SK-N-SH treated with all-trans-retinoic acid at 6 μM for 48 hours (cell line): ENCODE data around the gene ECE1.
A peak's percentile ranks its signal among the peaks of the same experiment; 100 is the strongest.
"Not testable (repeated sequence)": the region's sequence is repeated elsewhere in the genome, so short reads cannot be mapped to it uniquely, and the experiment has no call there.

Experiments used
- ATAC-seq: fragments of 200-7000 bp; cut with Tn5 transposase; 3 replicates; pipeline ENCODE4 v1.9.1; 2020; ENCODE audit warnings: mild to moderate bottlenecking, moderate library complexity
- BACH2 ChIP-seq: fragments of 250-450 bp; sonication (Bioruptor Pico); IDR thresholded peaks from 2 replicates; pipeline ENCODE4 v1.9.0; 2021; ENCODE audit warnings: mild to moderate bottlenecking, borderline replicate concordance
- ESRRG ChIP-seq: fragments of 250-450 bp; sonication (Bioruptor Pico); IDR thresholded peaks from 2 replicates; pipeline ENCODE4 v1.6.1; 2021; ENCODE audit warnings: mild to moderate bottlenecking
- GLIS3 ChIP-seq: fragments of 250-450 bp; sonication (Bioruptor Pico); IDR thresholded peaks from 2 replicates; pipeline ENCODE4 v1.5.0; 2020; ENCODE audit warnings: mild to moderate bottlenecking, moderate library complexity
- ISL1 ChIP-seq: fragments of 250-450 bp; sonication (Bioruptor Pico); IDR thresholded peaks from 2 replicates; pipeline ENCODE4 v2.1.2; 2022; ENCODE audit warnings: mild to moderate bottlenecking, moderate library complexity
- PATZ1 ChIP-seq: fragments of 250-450 bp; sonication (Bioruptor Pico); IDR thresholded peaks from 2 replicates; pipeline ENCODE4 v1.8.0; 2020; ENCODE audit warnings: mild to moderate bottlenecking, moderate library complexity, borderline replicate concordance
- POU6F1 ChIP-seq: fragments of 250-450 bp; sonication (Bioruptor Pico); IDR thresholded peaks from 2 replicates; pipeline ENCODE4 v1.8.0; 2021; ENCODE audit warnings: low read depth, mild to moderate bottlenecking, moderate library complexity, borderline replicate concordance
- RARB ChIP-seq: fragments of 250-450 bp; sonication (Bioruptor Pico); IDR thresholded peaks from 2 replicates; pipeline ENCODE4 v1.8.0; 2021; ENCODE audit warnings: mild to moderate bottlenecking, moderate library complexity
- SNAI2 ChIP-seq: fragments of 250-450 bp; sonication (Bioruptor Pico); IDR thresholded peaks from 2 replicates; pipeline ENCODE4 v1.5.0; 2020; ENCODE audit warnings: mild to moderate bottlenecking, moderate library complexity
- TCF4 ChIP-seq: fragments of 250-450 bp; sonication (Bioruptor Pico); IDR thresholded peaks from 2 replicates; pipeline ENCODE4 v1.8.0; 2021; ENCODE audit warnings: mild to moderate bottlenecking, moderate library complexity, borderline replicate concordance
- TOX ChIP-seq: fragments of 250-450 bp; sonication (Bioruptor Pico); IDR thresholded peaks from 2 replicates; pipeline ENCODE4 v1.8.0; 2021; ENCODE audit warnings: mild to moderate bottlenecking, moderate library complexity, borderline replicate concordance
- TSHZ2 ChIP-seq: fragments of 250-450 bp; sonication (Bioruptor Pico); IDR thresholded peaks from 2 replicates; pipeline ENCODE4 v1.5.0; 2020; ENCODE audit warnings: mild to moderate bottlenecking, moderate library complexity
- ZFP3 ChIP-seq: fragments of 250-450 bp; sonication (Bioruptor Pico); IDR thresholded peaks from 2 replicates; pipeline ENCODE4 v1.5.0; 2020; ENCODE audit warnings: mild to moderate bottlenecking, moderate library complexity
- ZNF8 ChIP-seq: fragments of 450-650 bp; formaldehyde crosslinking; IDR thresholded peaks from 2 replicates; pipeline ENCODE4 v1.5.0; 2020; ENCODE audit warnings: mild to moderate bottlenecking, moderate library complexity

Gene ECE1

GRCh38 chr1:21285386-21285785 lies 4.9 kb downstream of the ECE1 start:
- ATAC-seq = not testable (repeated sequence)

GRCh38 chr1:21285055-21285372 lies 5.2 kb downstream of the ECE1 start:
- ATAC-seq = no peak
- TF ChIP-seq TCF4 (CRISPR knock-in tag) (no peak), GLIS3 (CRISPR knock-in tag) (no peak), PATZ1 (CRISPR knock-in tag) (no peak), BACH2 (CRISPR knock-in tag) (no peak), ESRRG (CRISPR knock-in tag) (no peak)

GRCh38 chr1:21284206-21285054 lies 5.8 kb downstream of the ECE1 start:
- TF ChIP-seq TSHZ2 (CRISPR knock-in tag) = no peak
- no peak for TF ChIP-seq ZFP3
- TF ChIP-seq BACH2 (CRISPR knock-in tag) = no peak
- TF ChIP-seq, all 23 proteins: peak for 0
- peak; percentile 14; the same call in 1 of the 3 replicates for ATAC-seq

GRCh38 chr1:21283524-21283923 lies 6.7 kb downstream of the ECE1 start:
- TF ChIP-seq TCF4 (CRISPR knock-in tag) = peak; percentile 48; the same call in 1 of the 2 replicates
- TF ChIP-seq ZNF8 (CRISPR knock-in tag) = peak; percentile 74
- no peak for TF ChIP-seq POU6F1

GRCh38 chr1:21282020-21282419 lies 8.2 kb downstream of the ECE1 start:
- ATAC-seq = not testable (repeated sequence)

More at GRCh38 chr1:21283524-21283923, 6.7 kb downstream of the ECE1 start:
- ATAC-seq = peak; percentile 26; the same call in 1 of the 3 replicates

- peak; percentile 60 for ATAC-seq
- TF ChIP-seq ISL1 (no peak), TCF4 (CRISPR knock-in tag) (no peak), GLIS3 (CRISPR knock-in tag) (no peak), TOX (CRISPR knock-in tag) (no peak)
Observed at GRCh38 chr1:21280482-21280881, 9.8 kb downstream of the ECE1 start.

GRCh38 chr1:21280011-21280471 lies 10.2 kb downstream of the ECE1 start:
- no peak for ATAC-seq

More at GRCh38 chr1:21280011-21280471, 10.2 kb downstream of the ECE1 start:
- no peak for TF ChIP-seq RARB
- peak; percentile 99 for TF ChIP-seq ZFP3
- no peak for TF ChIP-seq SNAI2 (CRISPR knock-in tag)
